Liver (tissue), 9 donors: ENCODE data around the gene OR52E2. TPM values are rescaled to one million over a fixed set of nuclear protein-coding genes. Genes with fewer than 3 reads are reported as not detected.
"Not testable (repeated sequence)": the region's sequence is repeated elsewhere in the genome, so short reads cannot be mapped to it uniquely, and the experiment has no call there.

ENCODE experiments used
- DNase-seq: peaks from one replicate; pipeline ENCODE4 v3.0.0-alpha.2; 2017; ENCODE audit warnings: low spot score
- H3K27ac ChIP-seq, 2 donors: one replicate each; pipeline ENCODE4 v1.7.0; 2013; ENCODE audit warnings: inconsistent platforms in 2 of 2, low read length in 2 of 2, control low read depth in 1 of 2, low read depth in 1 of 2, mild to moderate bottlenecking in 1 of 2
- H3K27me3 ChIP-seq, 4 donors: one replicate each; pipeline versions ENCODE4 v1.6.1 to v1.7.0; 2013; ENCODE audit warnings: low read length in 3 of 4, inconsistent platforms in 1 of 4, mild to moderate bottlenecking in 1 of 4, moderate library complexity in 1 of 4; ENCODE audit not compliant: control insufficient read depth in 4 of 4, insufficient read depth in 4 of 4
- H3K36me3 ChIP-seq, 4 donors: one replicate each; pipeline versions ENCODE4 v1.6.1 to v1.7.0; 2013; ENCODE audit warnings: low read length in 3 of 4, mild to moderate bottlenecking in 3 of 4, low read depth in 1 of 4, moderate library complexity in 1 of 4; ENCODE audit not compliant: control insufficient read depth in 4 of 4, insufficient read depth in 3 of 4
- H3K4me1 ChIP-seq, 4 donors: one replicate each; pipeline versions ENCODE4 v1.6.1 to v1.7.0; 2013; ENCODE audit warnings: low read length in 3 of 4, mild to moderate bottlenecking in 3 of 4, moderate library complexity in 1 of 4; ENCODE audit not compliant: control insufficient read depth in 4 of 4, insufficient read depth in 4 of 4
- H3K4me3 ChIP-seq, 3 donors: one replicate each; pipeline versions ENCODE4 v1.6.1 to v1.7.0; 2013; ENCODE audit warnings: low read length in 3 of 3, control low read depth in 1 of 3, low read depth in 1 of 3, mild to moderate bottlenecking in 1 of 3
- H3K9ac ChIP-seq, 2 donors: one replicate each; pipeline ENCODE4 v1.7.0; 2013; ENCODE audit warnings: low read length in 2 of 2, mild to moderate bottlenecking in 2 of 2, moderate library complexity in 2 of 2, control low read depth in 1 of 2, low read depth in 1 of 2
- H3K9me3 ChIP-seq, 4 donors: one replicate each; pipeline versions ENCODE4 v1.6.1 to v1.7.0; 2013; ENCODE audit warnings: low read length in 3 of 4; ENCODE audit not compliant: control insufficient read depth in 4 of 4
- ATF3 ChIP-seq: IDR thresholded peaks from 2 replicates; pipeline ENCODE4 v1.6.1; 2016; ENCODE audit warnings: antibody characterized with exemption
- FOXA2 ChIP-seq: IDR thresholded peaks from 2 replicates; pipeline ENCODE4 v1.6.1; 2016; ENCODE audit warnings: antibody characterized with exemption
- HNF4G ChIP-seq: IDR thresholded peaks from 2 replicates; pipeline ENCODE4 v1.6.1; 2016; ENCODE audit warnings: antibody characterized with exemption
- MAX ChIP-seq: IDR thresholded peaks from 2 replicates; pipeline ENCODE4 v1.6.1; 2016; ENCODE audit warnings: antibody characterized with exemption
- NR2F2 ChIP-seq: IDR thresholded peaks from 2 replicates; pipeline ENCODE4 v1.6.1; 2016; ENCODE audit warnings: antibody characterized with exemption
- RAD21 ChIP-seq, 2 donors: IDR thresholded peaks; 2 replicates each; pipeline ENCODE4 v1.6.1; 2016; ENCODE audit warnings: antibody characterized with exemption in 2 of 2, mild to moderate bottlenecking in 2 of 2
- TAF1 ChIP-seq: conservative IDR thresholded peaks from 2 replicates; pipeline ENCODE4 v1.6.1; 2016; ENCODE audit warnings: antibody characterized with exemption, mild to moderate bottlenecking
- YY1 ChIP-seq: IDR thresholded peaks from 2 replicates; pipeline ENCODE4 v1.6.1; 2016; ENCODE audit warnings: antibody characterized with exemption, mild to moderate bottlenecking
- ZBTB33 ChIP-seq: IDR thresholded peaks from 2 replicates; pipeline ENCODE4 v1.6.1; 2016; ENCODE audit warnings: antibody characterized with exemption
- WGBS: extraction: QIAGEN DNeasy Blood & Tissue Kit; methylation state at CpG from one replicate; pipeline ENCODE4 v1.1.7; 2013; 5-methylcytosine and 5-hydroxymethylcytosine counted together
- polyA plus RNA-seq, 2 donors: library from polyadenylated mRNA; stranded (reverse) in 1 of 2; unstranded in 1 of 2; fragments of 200-250 nt in 1 of 2; fragments of >200 nt in 1 of 2; fragmentation: Nextera tagmentation in 1 of 2; extraction: Ambion mirVana in 1 of 2; gene quantifications; one replicate each; pipeline versions ENCODE4 v1.2.1 to v1.2.3, GENCODE V29; 2013 to 2015
- total RNA-seq, 2 donors: library from RNA; depleted of rRNA; stranded (reverse); fragments of >200 nt; gene quantifications; one replicate each; pipeline ENCODE4 v1.2.3, GENCODE V29; 2014
- donor health status: healthy.
- donor health status: healthy.
- donor health status: healthy.
- donor health status: healthy.
- donor health status: healthy.

Gene OR52E2
- total and polyA plus RNA-seq, 4 donors, result not detected

GRCh38 chr11:5069272-5069671 is 9.8 kb upstream of the OR52E2 start, which contains the start of gene OR52E1:
OR52E1 (plus strand) TSS chr11:5069572.
- DNase-seq, result no peak
- H3K27ac ChIP-seq, result no peak within 1 kb of the TSS

GRCh38 chr11:5065027-5065426 is 5.6 kb upstream of the OR52E2 start:
- Histone ChIP-seq H3K4me3 (no peak overlapping the region), H3K36me3 (no peaks in the 10 kb centered on the region), H3K27me3 (peaks cover 0 to 2% (median 0%) of the 10 kb centered on the region in 4 donors), H3K9me3 (peaks cover 0 to 2% (median 0%) of the 10 kb centered on the region in 4 donors), H3K27ac (no peak overlapping the region), H3K9ac (no peak overlapping the region), H3K4me1 (no peaks in the 10 kb centered on the region)
- DNase-seq, result no peak
- TF ChIP-seq TAF1 (no peak), ZBTB33 (no peak), YY1 (no peak), NR2F2 (no peak), FOXA2 (no peak), HNF4G (no peak), MAX (no peak)
- WGBS, result 24% methylated on average over 1 of the region's 1 CpG

More at GRCh38 chr11:5069272-5069671, 9.8 kb upstream of the OR52E2 start, which contains the start of gene OR52E1:
- Histone ChIP-seq H3K9me3 (peaks cover 0 to 4% (median 0%) of the 10 kb centered on the region in 4 donors), H3K9ac (no peak within 1 kb of the TSS), H3K4me3 (no peak within 1 kb of the TSS), H3K36me3 (no peaks in the 10 kb centered on the region), H3K4me1 (no peaks in the 10 kb centered on the region), H3K27me3 (peaks cover 0 to 2% (median 0%) of the 10 kb centered on the region in 4 donors)
- no peak for TF ChIP-seq RAD21 (IDR thresholded peaks at IDR 0.05)
- TF ChIP-seq ATF3, result no peak
- no peak for TF ChIP-seq YY1
- TF ChIP-seq ZBTB33, result no peak
- 52% methylated on average over 3 of the region's 3 CpGs for WGBS

GRCh38 chr11:5058679-5059078 is 748 bp downstream of the OR52E2 start:
- 69% methylated on average over 5 of the region's 5 CpGs for WGBS
- not testable (repeated sequence) for DNase-seq, H3K4me3 ChIP-seq, H3K27me3 ChIP-seq, H3K36me3 ChIP-seq, H3K27ac ChIP-seq, H3K4me1 ChIP-seq, H3K9me3 ChIP-seq, H3K9ac ChIP-seq
